ENCODE data around the gene GRM1.
"Not testable (repeated sequence)": the region's sequence is repeated elsewhere in the genome, so short reads cannot be mapped to it uniquely, and the experiment has no call there.

Gene GRM1

DNA sequence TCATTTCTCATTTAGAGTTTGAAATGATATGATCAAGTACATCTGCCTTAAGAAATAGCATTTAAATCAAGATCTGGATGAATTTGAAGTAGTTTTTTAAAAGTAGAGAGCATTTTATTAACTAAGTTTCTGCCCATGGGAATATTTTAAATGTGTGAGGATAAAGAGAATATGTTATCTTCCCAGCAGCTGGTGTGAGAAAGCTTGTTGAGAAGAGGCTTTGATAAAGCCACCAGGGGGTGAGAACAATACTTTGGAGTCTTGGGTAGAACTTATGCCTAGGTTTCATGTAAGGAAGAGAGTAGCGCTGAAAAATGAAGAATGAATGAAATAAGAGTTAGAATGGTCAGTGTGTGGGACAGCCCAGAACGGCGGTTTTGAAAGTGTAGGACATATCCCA is 190.2 kb downstream of the GRM1 start:
- no peak overlapping the region for H3K27ac ChIP-seq (ENCODE audit: low read length)
- no peaks in the 10 kb centered on the region for H3K36me3 ChIP-seq (ENCODE audit: control insufficient read depth, insufficient read depth, low read length)
- H3K27me3 ChIP-seq (ENCODE audit: control insufficient read depth, insufficient read depth, low read length) = no peaks in the 10 kb centered on the region
- H3K9me3 ChIP-seq (ENCODE audit: control insufficient read depth, insufficient read depth, low read length) = no peaks in the 10 kb centered on the region
- no peak overlapping the region for H3K4me3 ChIP-seq (ENCODE audit: low read length)
- no CpG with 5 or more reads among the region's 3 CpGs for WGBS (ENCODE audit: insufficient coverage, insufficient read length)
- DNase-seq (ENCODE audit: low read depth, low spot score) = no peak
- H3K4me1 ChIP-seq (ENCODE audit: control insufficient read depth, insufficient read depth, low read length) = no peaks in the 10 kb centered on the region

DNA sequence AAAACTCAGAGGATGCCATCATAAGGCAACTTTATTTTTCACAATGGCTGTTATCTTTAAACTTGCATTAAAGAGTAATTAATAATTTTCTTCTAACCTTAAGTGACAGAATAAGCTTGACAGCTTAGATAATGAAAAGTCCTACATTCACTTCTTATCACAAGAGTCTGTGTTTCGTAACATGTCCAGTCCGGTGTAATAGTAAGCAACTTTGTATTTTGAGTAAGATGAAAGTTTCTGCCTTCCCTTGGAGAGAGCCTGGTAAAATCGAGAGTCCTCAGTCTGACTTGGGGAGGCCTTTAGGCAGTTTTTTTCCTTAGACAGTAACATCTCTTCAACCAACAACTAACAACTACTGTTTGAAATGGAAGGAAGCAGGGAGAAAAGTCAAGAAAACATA is 195.6 kb downstream of the GRM1 start:
- no CpG with 5 or more reads among the region's 3 CpGs for WGBS (ENCODE audit: insufficient coverage, insufficient read length)

DNA sequence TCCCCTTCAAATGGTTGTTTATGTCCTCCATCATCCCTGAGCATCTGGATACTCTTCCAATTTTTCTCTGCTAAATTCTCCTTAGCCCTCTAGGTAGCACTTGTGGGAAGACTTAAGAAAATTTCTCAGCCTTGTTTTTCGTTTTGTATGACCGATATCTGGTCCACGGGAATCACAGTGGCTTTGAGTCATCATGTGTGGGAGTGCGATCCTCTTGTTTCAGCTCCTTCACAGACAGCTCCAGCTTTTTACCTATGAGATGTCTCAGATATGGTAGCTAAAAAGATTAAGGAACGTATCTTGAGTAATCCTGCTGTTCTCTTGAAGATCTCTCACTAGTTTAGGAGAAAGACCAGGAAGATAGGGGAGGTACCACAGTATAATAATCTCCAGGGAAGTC is 196.1 kb downstream of the GRM1 start:
- no peaks in the 10 kb centered on the region; the same call in 1 of the 2 replicates for H3K4me1 ChIP-seq (ENCODE audit: control insufficient read depth, insufficient read depth, low read length)
- DNase-seq (ENCODE audit: low read depth, low spot score) = no peak
- no peaks in the 10 kb centered on the region for H3K27me3 ChIP-seq (ENCODE audit: control insufficient read depth, insufficient read depth, low read length)
- no peak overlapping the region for H3K4me3 ChIP-seq (ENCODE audit: low read length)
- no peaks in the 10 kb centered on the region for H3K36me3 ChIP-seq (ENCODE audit: control insufficient read depth, insufficient read depth, low read length)
- no peak overlapping the region for H3K27ac ChIP-seq (ENCODE audit: low read length)
- H3K9me3 ChIP-seq (ENCODE audit: control insufficient read depth, insufficient read depth, low read length) = no peaks in the 10 kb centered on the region
- WGBS (ENCODE audit: insufficient coverage, insufficient read length) = no CpG with 5 or more reads among the region's 5 CpGs

More for the DNA sequence above, 195.6 kb downstream of the GRM1 start:
- no peak for DNase-seq (ENCODE audit: low read depth, low spot score)
- Histone ChIP-seq H3K27me3 (ENCODE audit: control insufficient read depth, insufficient read depth, low read length) (no peaks in the 10 kb centered on the region), H3K27ac (ENCODE audit: low read length) (no peak overlapping the region), H3K4me3 (ENCODE audit: low read length) (no peak overlapping the region), H3K4me1 (ENCODE audit: control insufficient read depth, insufficient read depth, low read length) (no peaks in the 10 kb centered on the region; the same call in 1 of the 2 replicates), H3K36me3 (ENCODE audit: control insufficient read depth, insufficient read depth, low read length) (no peaks in the 10 kb centered on the region), H3K9me3 (ENCODE audit: control insufficient read depth, insufficient read depth, low read length) (no peaks in the 10 kb centered on the region)

DNA sequence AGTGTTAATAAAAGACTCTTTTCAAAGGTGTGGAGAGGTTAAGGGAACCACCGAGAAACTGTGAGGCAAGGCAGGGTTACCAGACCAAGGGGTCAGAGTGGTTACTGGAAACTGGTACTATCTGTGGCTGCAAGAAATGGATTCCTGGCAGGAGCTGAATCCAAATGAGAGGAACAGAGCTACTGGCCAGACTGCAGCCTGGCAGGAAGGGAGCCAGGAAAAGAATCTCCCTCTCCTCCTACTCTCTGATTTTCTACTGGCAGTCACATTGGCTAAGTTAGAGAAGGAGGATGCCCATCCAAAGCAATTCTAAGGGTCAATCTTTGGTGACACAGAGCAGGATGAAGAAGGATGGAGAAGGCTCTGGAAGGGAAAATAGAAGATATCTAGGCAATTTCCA is 211.5 kb downstream of the GRM1 start:
- no peaks in the 10 kb centered on the region for H3K9me3 ChIP-seq (ENCODE audit: control insufficient read depth, insufficient read depth, low read length)
- no peaks in the 10 kb centered on the region for H3K4me1 ChIP-seq (ENCODE audit: control insufficient read depth, insufficient read depth, low read length)
- H3K36me3 ChIP-seq (ENCODE audit: control insufficient read depth, insufficient read depth, low read length) = no peaks in the 10 kb centered on the region
- H3K27me3 ChIP-seq (ENCODE audit: control insufficient read depth, insufficient read depth, low read length) = no peaks in the 10 kb centered on the region
- no peak overlapping the region for H3K4me3 ChIP-seq (ENCODE audit: low read length)
- H3K27ac ChIP-seq (ENCODE audit: low read length) = no peak overlapping the region
- WGBS (ENCODE audit: insufficient coverage, insufficient read length) = no CpG with 5 or more reads among the region's 1 CpG
- no peak for DNase-seq (ENCODE audit: low read depth, low spot score)

DNA sequence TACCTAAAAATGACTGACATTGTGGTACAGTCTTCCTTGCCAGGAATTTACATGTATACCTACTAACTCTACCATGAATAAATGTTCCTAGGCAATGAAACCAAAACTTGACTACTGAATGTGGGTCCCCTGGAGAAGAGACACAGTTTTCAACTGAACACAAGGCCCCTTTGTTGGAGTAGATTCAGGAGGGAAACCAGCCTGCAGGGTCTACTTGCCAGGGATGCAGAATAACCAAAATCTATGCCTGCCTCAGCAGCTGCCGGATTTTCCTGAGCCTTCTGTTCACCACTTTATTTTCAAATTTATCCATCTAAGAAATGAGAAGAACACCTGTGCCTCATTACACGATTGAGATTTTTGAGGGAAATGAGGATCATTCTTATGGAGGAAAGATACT is 211.9 kb downstream of the GRM1 start:
- Histone ChIP-seq H3K9me3 (ENCODE audit: control insufficient read depth, insufficient read depth, low read length) (no peaks in the 10 kb centered on the region), H3K4me3 (ENCODE audit: low read length) (no peak overlapping the region), H3K27ac (ENCODE audit: low read length) (no peak overlapping the region), H3K4me1 (ENCODE audit: control insufficient read depth, insufficient read depth, low read length) (no peaks in the 10 kb centered on the region), H3K27me3 (ENCODE audit: control insufficient read depth, insufficient read depth, low read length) (no peaks in the 10 kb centered on the region), H3K36me3 (ENCODE audit: control insufficient read depth, insufficient read depth, low read length) (no peaks in the 10 kb centered on the region)
- DNase-seq (ENCODE audit: low read depth, low spot score) = no peak
- no CpG with 5 or more reads among the region's 2 CpGs for WGBS (ENCODE audit: insufficient coverage, insufficient read length)

DNA sequence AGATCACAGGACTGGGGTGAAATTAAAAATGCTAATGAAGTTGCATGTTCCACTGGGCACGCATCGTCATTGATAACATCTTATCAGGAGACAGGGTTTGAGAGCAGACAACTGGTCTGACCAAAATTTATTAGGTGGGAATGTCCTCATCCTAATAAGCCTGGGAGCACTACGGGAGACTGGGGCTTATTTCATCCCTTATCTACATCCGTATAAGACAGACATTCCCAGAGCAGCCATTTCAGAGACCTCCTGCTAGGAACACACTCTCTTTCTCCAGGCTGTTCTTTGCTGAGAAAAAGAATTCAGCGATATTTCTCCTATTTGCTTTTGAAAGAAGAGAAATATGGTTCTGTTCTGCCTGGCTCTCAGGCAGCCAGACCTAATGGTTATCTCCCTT is 214.8 kb downstream of the GRM1 start:
- WGBS (ENCODE audit: insufficient coverage, insufficient read length) = no CpG with 5 or more reads among the region's 5 CpGs
- H3K36me3 ChIP-seq (ENCODE audit: control insufficient read depth, insufficient read depth, low read length); H3K27me3 ChIP-seq (ENCODE audit: control insufficient read depth, insufficient read depth, low read length); H3K27ac ChIP-seq (ENCODE audit: low read length); H3K4me1 ChIP-seq (ENCODE audit: control insufficient read depth, insufficient read depth, low read length); H3K4me3 ChIP-seq (ENCODE audit: low read length); DNase-seq (ENCODE audit: low read depth, low spot score); H3K9me3 ChIP-seq (ENCODE audit: control insufficient read depth, insufficient read depth, low read length): not testable (repeated sequence)

DNA sequence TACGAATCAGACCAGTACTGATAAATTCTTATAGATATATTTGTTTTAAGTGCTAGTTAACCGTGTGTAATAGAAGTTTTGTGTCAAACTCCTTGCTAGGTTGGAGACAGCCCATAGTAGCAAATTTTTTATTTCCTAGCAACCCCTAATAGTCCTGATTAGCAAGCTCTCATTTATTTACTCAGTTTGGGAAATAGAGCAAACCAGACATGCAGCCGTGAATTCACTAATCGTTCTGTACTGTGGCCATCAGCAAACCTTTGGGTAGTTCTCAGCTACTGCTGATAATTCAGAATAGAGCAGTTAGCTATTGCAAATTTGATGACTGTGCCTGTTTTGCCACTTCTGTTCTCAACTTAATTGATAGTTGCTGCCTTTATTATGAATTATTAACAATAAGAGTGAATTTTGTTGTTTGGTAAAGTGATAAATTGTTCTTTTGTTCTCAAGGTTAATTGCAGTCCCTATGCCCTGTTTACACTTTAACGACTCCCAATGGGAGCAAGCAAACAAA is 215.8 kb downstream of the GRM1 start:
- Histone ChIP-seq H3K9me3 (ENCODE audit: control insufficient read depth, insufficient read depth, low read length) (no peaks in the 10 kb centered on the region), H3K27me3 (ENCODE audit: control insufficient read depth, insufficient read depth, low read length) (no peaks in the 10 kb centered on the region), H3K27ac (ENCODE audit: low read length) (no peak overlapping the region), H3K4me3 (ENCODE audit: low read length) (no peak overlapping the region), H3K4me1 (ENCODE audit: control insufficient read depth, insufficient read depth, low read length) (no peaks in the 10 kb centered on the region; the same call in 1 of the 2 replicates), H3K36me3 (ENCODE audit: control insufficient read depth, insufficient read depth, low read length) (no peaks in the 10 kb centered on the region)
- no peak for DNase-seq (ENCODE audit: low read depth, low spot score)
- no CpG with 5 or more reads among the region's 5 CpGs for WGBS (ENCODE audit: insufficient coverage, insufficient read length)

DNA sequence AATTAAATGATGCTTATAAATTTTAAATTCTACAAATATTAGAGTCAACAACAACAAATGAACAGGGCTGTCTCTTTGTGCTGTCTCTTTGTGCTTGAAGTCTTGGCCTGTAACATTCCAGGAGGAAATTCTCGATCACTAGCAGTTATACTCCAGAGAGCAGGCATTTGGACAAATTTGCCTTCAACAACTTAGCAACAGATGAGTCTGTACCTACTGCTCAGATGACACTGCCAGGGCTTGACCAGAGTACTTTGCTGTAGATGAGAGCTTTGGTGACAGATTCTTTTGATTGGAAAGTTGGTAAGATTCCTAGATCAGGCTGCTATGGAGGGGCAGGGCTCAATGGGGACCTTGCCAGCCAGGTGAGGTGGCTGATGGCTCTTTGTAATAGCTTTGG is 217.2 kb downstream of the GRM1 start:
- no peak overlapping the region for H3K27ac ChIP-seq (ENCODE audit: low read length)
- H3K4me1 ChIP-seq (ENCODE audit: control insufficient read depth, insufficient read depth, low read length) = no peaks in the 10 kb centered on the region; the same call in 1 of the 2 replicates
- H3K36me3 ChIP-seq (ENCODE audit: control insufficient read depth, insufficient read depth, low read length) = no peaks in the 10 kb centered on the region
- H3K9me3 ChIP-seq (ENCODE audit: control insufficient read depth, insufficient read depth, low read length) = no peaks in the 10 kb centered on the region
- DNase-seq (ENCODE audit: low read depth, low spot score) = no peak
- H3K4me3 ChIP-seq (ENCODE audit: low read length) = no peak overlapping the region
- WGBS (ENCODE audit: insufficient coverage, insufficient read length) = no CpG with 5 or more reads among the region's 1 CpG
- no peaks in the 10 kb centered on the region for H3K27me3 ChIP-seq (ENCODE audit: control insufficient read depth, insufficient read depth, low read length)

DNA sequence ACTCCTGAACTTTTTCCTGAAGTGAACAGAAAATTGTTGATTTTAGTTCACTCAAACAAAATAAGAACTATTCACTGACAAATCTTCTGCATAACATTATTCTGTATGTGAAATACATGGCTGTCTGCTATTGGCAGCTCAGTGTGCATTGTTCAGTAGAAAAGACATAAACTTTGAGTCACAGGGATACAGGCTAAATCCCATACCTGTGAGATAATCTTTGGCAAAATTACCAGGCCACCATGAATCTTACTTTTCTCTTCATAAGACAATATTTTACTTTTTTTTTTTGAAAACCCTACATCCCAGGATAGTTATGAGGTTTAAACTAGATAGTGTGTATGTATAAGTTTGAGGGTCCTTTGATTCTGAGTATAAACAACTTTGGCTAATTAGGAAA is 224.8 kb downstream of the GRM1 start:
- H3K4me1 ChIP-seq (ENCODE audit: control insufficient read depth, insufficient read depth, low read length) = no peaks in the 10 kb centered on the region; the same call in 1 of the 2 replicates
- no peaks in the 10 kb centered on the region for H3K27me3 ChIP-seq (ENCODE audit: control insufficient read depth, insufficient read depth, low read length)
- H3K27ac ChIP-seq (ENCODE audit: low read length) = no peak overlapping the region
- no peak for DNase-seq (ENCODE audit: low read depth, low spot score)
- H3K4me3 ChIP-seq (ENCODE audit: low read length) = no peak overlapping the region
- no peaks in the 10 kb centered on the region for H3K36me3 ChIP-seq (ENCODE audit: control insufficient read depth, insufficient read depth, low read length)
- no peaks in the 10 kb centered on the region for H3K9me3 ChIP-seq (ENCODE audit: control insufficient read depth, insufficient read depth, low read length)

DNA sequence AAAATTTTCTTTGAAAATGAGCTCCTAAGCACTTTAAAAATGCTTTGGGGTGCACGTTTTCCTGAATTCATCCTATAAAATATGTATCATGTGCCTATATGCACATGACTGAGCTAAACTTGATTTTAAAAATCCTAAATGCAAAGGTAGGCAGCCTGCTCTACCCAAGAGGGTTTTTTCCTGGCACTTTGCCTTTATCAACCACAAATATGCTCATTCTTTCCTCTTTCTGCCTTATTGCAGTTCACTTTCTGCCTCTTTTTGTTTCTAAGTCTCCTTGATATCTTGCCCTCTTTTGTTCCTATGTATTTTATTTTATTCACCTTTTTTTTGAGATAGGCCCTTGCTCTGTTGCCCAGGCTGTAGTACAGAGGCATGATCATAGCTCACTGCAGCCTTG is 229.3 kb downstream of the GRM1 start:
- Histone ChIP-seq H3K9me3 (ENCODE audit: control insufficient read depth, insufficient read depth, low read length) (no peaks in the 10 kb centered on the region), H3K4me1 (ENCODE audit: control insufficient read depth, insufficient read depth, low read length) (no peaks in the 10 kb centered on the region; the same call in 1 of the 2 replicates), H3K27ac (ENCODE audit: low read length) (no peak overlapping the region), H3K4me3 (ENCODE audit: low read length) (no peak overlapping the region), H3K27me3 (ENCODE audit: control insufficient read depth, insufficient read depth, low read length) (no peaks in the 10 kb centered on the region), H3K36me3 (ENCODE audit: control insufficient read depth, insufficient read depth, low read length) (no peaks in the 10 kb centered on the region)
- no CpG with 5 or more reads among the region's 1 CpG for WGBS (ENCODE audit: insufficient coverage, insufficient read length)
- DNase-seq (ENCODE audit: low read depth, low spot score) = no peak

DNA sequence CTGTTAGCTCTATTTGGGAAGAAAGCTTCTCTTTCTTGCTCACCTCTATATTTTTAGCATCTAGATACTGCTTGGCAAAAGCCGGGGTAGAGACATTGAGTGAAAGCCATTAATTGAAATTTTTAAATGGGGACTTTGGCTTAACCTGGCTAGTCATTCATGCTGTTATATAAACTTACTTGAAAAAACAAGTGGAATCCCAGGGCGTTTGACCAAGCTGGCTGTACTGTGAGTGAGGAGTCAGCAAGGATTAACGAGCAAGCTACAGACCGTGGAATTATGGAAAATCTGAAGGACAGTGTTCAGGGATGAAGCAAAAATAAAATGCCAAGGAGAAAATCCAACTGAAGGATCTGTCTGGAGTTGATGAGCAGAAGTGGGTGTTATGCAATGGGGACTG is 232.0 kb downstream of the GRM1 start:
- H3K27ac ChIP-seq (ENCODE audit: low read length) = no peak overlapping the region
- H3K27me3 ChIP-seq (ENCODE audit: control insufficient read depth, insufficient read depth, low read length) = no peaks in the 10 kb centered on the region
- DNase-seq (ENCODE audit: low read depth, low spot score) = no peak
- no peaks in the 10 kb centered on the region for H3K9me3 ChIP-seq (ENCODE audit: control insufficient read depth, insufficient read depth, low read length)
- H3K36me3 ChIP-seq (ENCODE audit: control insufficient read depth, insufficient read depth, low read length) = no peaks in the 10 kb centered on the region
- no peaks in the 10 kb centered on the region; the same call in 1 of the 2 replicates for H3K4me1 ChIP-seq (ENCODE audit: control insufficient read depth, insufficient read depth, low read length)
- no CpG with 5 or more reads among the region's 4 CpGs for WGBS (ENCODE audit: insufficient coverage, insufficient read length)
- no peak overlapping the region for H3K4me3 ChIP-seq (ENCODE audit: low read length)

All from iPS DF 6.9 (cell line).